ENCODE results near the gene DGKH. TPM values are rescaled to one million over a fixed set of nuclear protein-coding genes. Genes with fewer than 3 reads are reported as not detected.

Gene DGKH
- total RNA-seq, 2 experiments from 2014 or later = 6.0 TPM

- no peaks in the 10 kb centered on the region for H3K36me3 Mint-ChIP-seq (ENCODE audit: low read depth)
- Histone ChIP-seq H3K27ac (ENCODE audit: low read depth in 1 of 2, low read length in 2 of 2) (no peak overlapping the region), H3K4me1 (ENCODE audit: insufficient read depth, low read length) (no peaks in the 10 kb centered on the region), H3K27me3 (ENCODE audit: control insufficient read depth in 1 of 2, insufficient read depth in 2 of 2, low read length in 2 of 2) (no peaks in the 10 kb centered on the region), H3K4me3 (ENCODE audit: low read length) (no peak overlapping the region), H3K36me3 (ENCODE audit: insufficient read depth, low read length) (no peaks in the 10 kb centered on the region), H3K9me3 (ENCODE audit: control insufficient read depth in 1 of 2, insufficient read depth in 1 of 2, low read length in 2 of 2) (no peaks in the 10 kb centered on the region)
- intact Hi-C loops (cut with DNase I, micrococcal nuclease) = no loop called here
- ATAC-seq (ENCODE audit: poor library complexity) (no peak), DNase-seq (no peak)
- no peak for TF ChIP-seq CTCF (IDR thresholded peaks at IDR 0.05)
- H3K27me3 Mint-ChIP-seq = no peaks in the 10 kb centered on the region
- no peaks in the 10 kb centered on the region for H3K9me3 Mint-ChIP-seq
- no peak overlapping the region for H3K27ac Mint-ChIP-seq
- H3K4me1 Mint-ChIP-seq (ENCODE audit: low read depth) = peaks cover 5% of the 10 kb centered on the region
- H3K4me3 Mint-ChIP-seq = no peak overlapping the region
- CTCF ChIA-PET = no interaction called here
- POLR2A ChIA-PET = no interaction called here
These were observed 53.6 kb downstream of the DGKH start for GRCh38 chr13:42101821-42102585.

- ChIA-PET POLR2A (no interaction called here), CTCF (no interaction called here)
- intact Hi-C loops (cut with DNase I, micrococcal nuclease) = no loop called here
- no peak overlapping the region for H3K4me3 ChIP-seq (ENCODE audit: low read length)
- no peak for DNase-seq
- Mint-ChIP-seq H3K4me1 (ENCODE audit: low read depth) (peaks cover 5% of the 10 kb centered on the region), H3K4me3 (no peak overlapping the region), H3K36me3 (ENCODE audit: low read depth) (no peaks in the 10 kb centered on the region), H3K27me3 (no peaks in the 10 kb centered on the region), H3K27ac (no peak overlapping the region), H3K9me3 (no peaks in the 10 kb centered on the region)
- no peak for TF ChIP-seq CTCF (IDR thresholded peaks at IDR 0.05)
- H3K9me3 ChIP-seq (ENCODE audit: control insufficient read depth in 1 of 2, insufficient read depth in 1 of 2, low read length in 2 of 2) = no peaks in the 10 kb centered on the region
- no peak for ATAC-seq (ENCODE audit: poor library complexity)
- no peaks in the 10 kb centered on the region for H3K27me3 ChIP-seq (ENCODE audit: control insufficient read depth in 1 of 2, insufficient read depth in 2 of 2, low read length in 2 of 2)
- no peak overlapping the region for H3K27ac ChIP-seq (ENCODE audit: low read depth in 1 of 2, low read length in 2 of 2)
- H3K36me3 ChIP-seq (ENCODE audit: insufficient read depth, low read length) = no peaks in the 10 kb centered on the region
- H3K4me1 ChIP-seq (ENCODE audit: insufficient read depth, low read length) = no peaks in the 10 kb centered on the region
These were observed 54.8 kb downstream of the DGKH start for GRCh38 chr13:42102961-42103865.

GRCh38 chr13:42106998-42107397 lies 58.5 kb downstream of the DGKH start:
- H3K36me3 ChIP-seq (ENCODE audit: insufficient read depth, low read length) = no peaks in the 10 kb centered on the region
- DNase-seq = no peak
- intact Hi-C loops (cut with DNase I, micrococcal nuclease) = loop anchor here in 1 of 2 experiments (5.0 kb wide), 1 partner anchor 1030 kb away; no protein-coding TSS in a partner anchor
- no peak for ATAC-seq (ENCODE audit: poor library complexity)
- TF ChIP-seq CTCF (IDR thresholded peaks at IDR 0.05) = no peak
- no peak overlapping the region for H3K4me3 ChIP-seq (ENCODE audit: low read length)
- Mint-ChIP-seq H3K27ac (no peak overlapping the region), H3K9me3 (no peaks in the 10 kb centered on the region), H3K4me3 (no peak overlapping the region), H3K27me3 (no peaks in the 10 kb centered on the region), H3K4me1 (ENCODE audit: low read depth) (peaks cover 7% of the 10 kb centered on the region), H3K36me3 (ENCODE audit: low read depth) (no peaks in the 10 kb centered on the region)
- H3K27me3 ChIP-seq (ENCODE audit: control insufficient read depth in 1 of 2, insufficient read depth in 2 of 2, low read length in 2 of 2) = no peaks in the 10 kb centered on the region
- no peak overlapping the region for H3K27ac ChIP-seq (ENCODE audit: low read depth in 1 of 2, low read length in 2 of 2)
- POLR2A ChIA-PET = no interaction called here
- no peaks in the 10 kb centered on the region for H3K9me3 ChIP-seq (ENCODE audit: control insufficient read depth in 1 of 2, insufficient read depth in 1 of 2, low read length in 2 of 2)
- H3K4me1 ChIP-seq (ENCODE audit: insufficient read depth, low read length) = no peaks in the 10 kb centered on the region
- CTCF ChIA-PET = no interaction called here
